MM.1S (cell line): ENCODE measurements around the gene SH3PXD2B.

Source experiments
- CTCF ChIP-seq: fragments of 300-600 bp; sonication (generic); IDR thresholded peaks from 2 replicates; pipeline ENCODE4 v1.5.1; 2016; ENCODE audit warnings: antibody characterized with exemption, low read length, mixed read lengths
- EZH2 ChIP-seq: fragments of 300-600 bp; sonication (generic); optimal IDR thresholded peaks from 2 replicates; pipeline ENCODE3; 2017; ENCODE audit warnings: low read depth, mild to moderate bottlenecking, antibody characterized with exemption, low read length, mixed read lengths

GRCh38 chr5:172479034-172479783 lies 24.9 kb upstream of the SH3PXD2B start:
- TF ChIP-seq CTCF (peak; percentile 78), EZH2 (no peak)
